ENCODE results near the gene CEP170. TPM values are rescaled to one million over a fixed set of nuclear protein-coding genes. Genes with fewer than 3 reads are reported as not detected.
"Not testable (repeated sequence)": the region's sequence is repeated elsewhere in the genome, so short reads cannot be mapped to it uniquely, and the experiment has no call there.

CEP170 gene
- total RNA-seq, 1 donor from 2014 or later, result 30.9 TPM

DNA sequence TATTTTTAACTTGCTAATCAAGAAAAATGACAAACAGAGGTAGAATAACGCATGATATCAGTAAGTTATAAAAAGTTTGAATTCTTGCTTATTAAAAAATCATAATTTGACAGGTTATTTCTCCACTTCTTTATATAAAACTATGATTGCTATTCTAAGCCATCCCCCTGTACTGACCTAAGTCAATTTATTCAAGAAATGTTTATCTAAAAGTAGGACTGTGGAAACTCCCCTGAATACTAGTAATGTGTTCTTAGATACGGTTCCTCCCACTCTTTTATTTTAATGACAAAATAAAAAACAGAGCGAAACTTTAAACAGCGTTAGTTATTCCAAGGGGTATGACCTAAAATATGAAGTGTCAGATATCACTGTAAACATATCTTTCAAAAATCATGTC lies 51.9 kb downstream of the CEP170 start:
- intact Hi-C loops (cut with DNase I), result loop anchor here (10.0 kb wide), 1 partner anchor 52 kb away; the partner anchor contains the start of genes CEP170 and SDCCAG8

DNA sequence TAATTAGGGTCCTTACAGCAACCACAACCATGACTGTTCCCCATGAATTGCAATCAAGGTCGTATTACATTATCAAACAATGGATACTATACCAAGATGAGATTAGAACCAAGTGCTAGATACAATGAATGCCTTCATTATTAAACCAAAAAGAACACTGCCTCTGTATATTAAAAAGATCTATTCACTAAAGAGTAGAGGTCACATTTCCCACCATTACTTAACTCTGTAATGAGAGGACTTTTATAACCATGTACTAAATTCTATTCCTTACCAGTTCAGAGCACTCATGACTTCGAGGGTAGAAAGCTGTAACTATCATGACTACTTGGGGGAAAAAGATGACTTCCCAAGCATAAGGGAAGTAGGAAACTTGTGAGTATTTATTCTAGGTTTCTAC lies 53.8 kb downstream of the CEP170 start:
- not testable (repeated sequence) for H3K27ac ChIP-seq; H3K4me1 ChIP-seq; H3K9me3 ChIP-seq; H3K4me3 ChIP-seq; H3K27me3 ChIP-seq; DNase-seq (ENCODE audit: low spot score in 2 of 2)
- intact Hi-C loops (cut with DNase I), result loop anchor here (10.0 kb wide), 1 partner anchor 53 kb away; the partner anchor contains the start of genes CEP170 and SDCCAG8
- H3K36me3 ChIP-seq, result peaks cover 0 to 12% of the 10 kb centered on the region in 2 donors

More for the DNA sequence above, 51.9 kb downstream of the CEP170 start:
- not testable (repeated sequence) for H3K27me3 ChIP-seq; H3K9me3 ChIP-seq; H3K36me3 ChIP-seq; H3K4me1 ChIP-seq; H3K4me3 ChIP-seq; DNase-seq (ENCODE audit: low spot score in 2 of 2)
- peak overlapping the region in 1 of 2 donors; percentile 18 for H3K27ac ChIP-seq

DNA sequence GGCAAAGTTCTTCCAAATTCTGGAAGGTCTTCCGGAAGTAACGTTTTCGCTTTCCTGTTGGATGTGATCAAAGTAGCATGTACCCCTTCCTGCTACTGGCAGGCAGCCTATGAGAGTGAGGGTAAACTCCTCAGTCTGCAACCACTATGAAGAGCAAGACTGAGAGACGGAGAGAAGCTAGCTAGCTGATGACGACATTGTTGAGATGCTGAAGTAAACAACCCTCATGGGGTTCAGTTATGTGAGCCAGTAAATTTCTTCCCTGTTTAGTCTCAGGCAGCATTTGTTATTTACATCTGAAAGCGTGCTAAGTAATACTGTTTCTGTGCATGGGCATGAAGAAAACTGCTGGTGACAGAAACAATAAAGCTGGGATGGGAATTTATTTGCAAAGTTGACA lies 57.6 kb downstream of the CEP170 start:
- H3K27me3 ChIP-seq; intact Hi-C loops (cut with DNase I); DNase-seq (ENCODE audit: low spot score in 2 of 2); H3K4me3 ChIP-seq; H3K4me1 ChIP-seq; H3K27ac ChIP-seq; H3K9me3 ChIP-seq: not testable (repeated sequence)
- peaks cover 0 to 12% of the 10 kb centered on the region in 2 donors for H3K36me3 ChIP-seq

DNA sequence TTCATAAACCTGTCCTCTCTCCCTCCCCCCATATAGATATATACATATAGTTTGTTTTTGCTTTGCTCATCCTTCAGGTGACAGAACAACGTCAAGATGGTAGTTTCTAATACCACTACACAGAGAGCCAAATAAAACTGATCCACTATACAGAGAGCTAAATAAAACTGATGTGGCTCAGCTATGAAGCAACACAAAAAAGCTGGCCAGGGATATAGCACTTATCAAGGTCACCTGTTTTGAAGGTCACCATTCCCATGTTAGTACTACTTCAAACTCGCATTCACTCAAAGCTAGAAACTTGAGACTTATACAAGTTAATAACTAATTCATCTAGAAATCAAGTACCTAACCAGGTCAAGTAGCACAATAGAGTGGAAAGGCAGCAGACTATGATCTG lies 61.8 kb downstream of the CEP170 start:
- DNase-seq (ENCODE audit: low spot score in 2 of 2); H3K27ac ChIP-seq; H3K27me3 ChIP-seq; H3K4me1 ChIP-seq; H3K9me3 ChIP-seq; H3K4me3 ChIP-seq; intact Hi-C loops (cut with DNase I): not testable (repeated sequence)
- peaks cover 0 to 12% of the 10 kb centered on the region in 2 donors for H3K36me3 ChIP-seq

DNA sequence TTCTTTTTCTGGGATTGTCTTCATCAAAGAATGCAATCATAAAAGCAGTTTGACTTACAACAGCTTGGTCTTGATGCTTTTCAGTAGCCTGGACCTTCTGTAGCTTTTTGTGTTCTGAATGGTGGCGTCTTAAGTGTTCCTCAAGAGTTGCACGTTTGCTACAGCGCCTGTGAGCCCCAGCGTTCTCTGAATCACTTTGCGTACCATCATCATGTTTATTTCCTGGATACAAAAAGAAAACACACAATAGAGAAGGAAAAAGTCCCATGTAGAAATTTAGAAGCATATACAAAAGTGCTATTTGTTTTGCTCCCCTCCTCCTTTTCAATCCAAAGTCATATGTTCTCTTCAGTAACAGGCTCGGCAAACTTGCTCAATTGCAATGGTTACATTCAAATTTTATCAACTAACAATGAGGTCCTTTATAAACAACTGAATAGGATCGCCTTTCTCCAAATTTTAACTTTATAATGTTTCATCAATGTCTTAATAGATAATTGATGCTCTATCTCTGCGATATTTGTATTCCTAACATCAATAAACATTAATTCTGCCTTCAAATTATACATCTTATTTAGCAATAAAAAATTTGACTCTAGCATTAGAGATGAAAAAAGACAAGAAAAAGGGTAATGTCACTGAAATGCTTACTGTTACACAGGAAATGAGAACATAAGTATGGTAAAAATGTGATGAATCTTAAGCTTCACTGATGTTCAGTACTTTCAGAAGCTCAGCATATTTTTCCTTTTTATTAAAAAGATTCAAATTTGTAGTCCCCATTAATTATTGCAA lies 68.7 kb downstream of the CEP170 start:
- intact Hi-C loops (cut with DNase I); H3K4me1 ChIP-seq; H3K27me3 ChIP-seq; H3K36me3 ChIP-seq; H3K4me3 ChIP-seq; DNase-seq (ENCODE audit: low spot score in 2 of 2); H3K9me3 ChIP-seq; H3K27ac ChIP-seq: not testable (repeated sequence)

DNA sequence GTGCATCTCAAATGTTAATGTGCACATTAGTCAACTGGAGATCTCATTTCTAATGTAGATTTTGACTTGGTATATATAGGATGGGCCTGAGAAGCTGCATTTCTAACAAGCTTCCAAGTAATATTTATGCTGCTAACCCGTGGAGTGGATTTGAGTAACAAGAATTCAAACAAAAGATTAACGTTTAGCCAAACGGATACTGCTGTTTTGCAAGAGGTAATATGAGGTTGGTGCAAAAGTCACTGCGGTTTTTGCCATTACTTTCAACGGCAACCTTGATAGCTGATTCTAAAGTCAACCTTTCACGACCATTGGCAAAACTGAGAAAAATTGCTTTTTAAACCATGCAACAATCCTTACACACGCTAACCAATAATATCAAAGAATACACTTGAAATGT lies 70.3 kb downstream of the CEP170 start:
- intact Hi-C loops (cut with DNase I); H3K4me1 ChIP-seq; H3K4me3 ChIP-seq; H3K27me3 ChIP-seq; H3K9me3 ChIP-seq; H3K36me3 ChIP-seq; H3K27ac ChIP-seq; DNase-seq (ENCODE audit: low spot score in 2 of 2): not testable (repeated sequence)

DNA sequence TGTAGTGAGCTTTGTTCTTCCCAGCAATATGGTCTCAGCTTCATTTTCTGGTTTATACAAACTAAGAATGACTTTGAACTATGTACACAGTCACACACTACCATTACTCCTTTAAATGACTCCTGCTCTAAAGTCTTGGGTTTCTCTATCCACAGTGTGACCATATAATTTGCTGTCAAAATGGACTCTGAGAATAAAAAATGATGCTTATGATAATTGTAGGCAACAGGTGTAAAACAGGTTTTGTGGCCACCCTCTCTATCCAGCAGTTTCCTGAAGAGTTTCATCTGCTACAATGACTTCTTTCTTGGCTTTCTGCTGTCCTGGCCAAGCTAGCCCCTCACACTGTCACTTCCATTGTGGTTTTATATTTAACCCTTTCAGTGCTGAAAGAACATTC lies 71.4 kb downstream of the CEP170 start:
- DNase-seq (ENCODE audit: low spot score in 2 of 2); H3K9me3 ChIP-seq; H3K4me1 ChIP-seq; H3K27me3 ChIP-seq; H3K4me3 ChIP-seq; H3K36me3 ChIP-seq; H3K27ac ChIP-seq; intact Hi-C loops (cut with DNase I): not testable (repeated sequence)

DNA sequence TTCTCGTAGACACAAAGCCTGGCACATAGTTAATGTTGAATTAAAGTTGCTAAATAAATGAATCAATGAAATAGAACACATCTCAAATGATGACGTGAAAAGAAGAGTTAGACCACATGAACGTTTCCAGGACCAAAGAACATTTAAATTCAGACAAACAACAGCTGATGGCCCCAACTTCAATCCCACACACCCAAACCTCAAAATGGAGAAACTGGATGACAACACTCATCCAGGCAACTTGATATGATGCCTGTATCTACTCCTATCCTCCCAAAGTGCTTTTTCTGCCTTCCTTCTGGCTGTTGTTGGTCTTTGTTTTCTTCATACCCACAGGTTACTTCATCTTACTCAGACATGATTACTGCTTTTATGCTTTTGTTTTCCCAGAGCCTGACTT lies 71.9 kb downstream of the CEP170 start:
- H3K36me3 ChIP-seq; DNase-seq (ENCODE audit: low spot score in 2 of 2); H3K9me3 ChIP-seq; H3K4me1 ChIP-seq; H3K27ac ChIP-seq; H3K4me3 ChIP-seq; H3K27me3 ChIP-seq; intact Hi-C loops (cut with DNase I): not testable (repeated sequence)

DNA sequence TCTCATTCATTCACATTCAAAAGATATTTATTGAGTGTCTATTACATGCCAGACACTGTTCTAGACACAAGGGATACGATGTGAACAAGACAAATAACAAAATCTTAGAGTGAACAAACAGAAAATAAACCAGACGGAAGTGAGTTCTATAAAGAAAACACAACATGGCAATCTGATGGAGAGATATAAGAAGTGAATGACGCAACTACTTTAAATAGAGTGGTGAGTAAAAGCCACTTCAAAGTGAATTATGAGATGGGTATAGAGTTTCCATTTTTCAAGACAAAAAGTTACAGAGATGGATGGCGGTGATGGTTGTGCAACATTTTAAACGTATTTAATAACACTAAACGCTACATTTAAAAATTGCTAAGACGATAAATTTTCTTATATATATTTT lies 75.4 kb downstream of the CEP170 start:
- Histone ChIP-seq H3K4me3 (no peak overlapping the region), H3K4me1 (no peaks in the 10 kb centered on the region), H3K9me3 (no peaks in the 10 kb centered on the region), H3K27me3 (no peaks in the 10 kb centered on the region), H3K27ac (no peak overlapping the region), H3K36me3 (no peaks in the 10 kb centered on the region)
- TF ChIP-seq, protein P1, sequence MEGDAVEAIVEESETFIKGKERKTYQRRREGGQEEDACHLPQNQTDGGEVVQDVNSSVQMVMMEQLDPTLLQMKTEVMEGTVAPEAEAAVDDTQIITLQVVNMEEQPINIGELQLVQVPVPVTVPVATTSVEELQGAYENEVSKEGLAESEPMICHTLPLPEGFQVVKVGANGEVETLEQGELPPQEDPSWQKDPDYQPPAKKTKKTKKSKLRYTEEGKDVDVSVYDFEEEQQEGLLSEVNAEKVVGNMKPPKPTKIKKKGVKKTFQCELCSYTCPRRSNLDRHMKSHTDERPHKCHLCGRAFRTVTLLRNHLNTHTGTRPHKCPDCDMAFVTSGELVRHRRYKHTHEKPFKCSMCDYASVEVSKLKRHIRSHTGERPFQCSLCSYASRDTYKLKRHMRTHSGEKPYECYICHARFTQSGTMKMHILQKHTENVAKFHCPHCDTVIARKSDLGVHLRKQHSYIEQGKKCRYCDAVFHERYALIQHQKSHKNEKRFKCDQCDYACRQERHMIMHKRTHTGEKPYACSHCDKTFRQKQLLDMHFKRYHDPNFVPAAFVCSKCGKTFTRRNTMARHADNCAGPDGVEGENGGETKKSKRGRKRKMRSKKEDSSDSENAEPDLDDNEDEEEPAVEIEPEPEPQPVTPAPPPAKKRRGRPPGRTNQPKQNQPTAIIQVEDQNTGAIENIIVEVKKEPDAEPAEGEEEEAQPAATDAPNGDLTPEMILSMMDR (IDR thresholded peaks at IDR 0.05), result no peak
- no peak for DNase-seq (ENCODE audit: low spot score in 2 of 2)
- intact Hi-C loops (cut with DNase I), result no loop called here

DNA sequence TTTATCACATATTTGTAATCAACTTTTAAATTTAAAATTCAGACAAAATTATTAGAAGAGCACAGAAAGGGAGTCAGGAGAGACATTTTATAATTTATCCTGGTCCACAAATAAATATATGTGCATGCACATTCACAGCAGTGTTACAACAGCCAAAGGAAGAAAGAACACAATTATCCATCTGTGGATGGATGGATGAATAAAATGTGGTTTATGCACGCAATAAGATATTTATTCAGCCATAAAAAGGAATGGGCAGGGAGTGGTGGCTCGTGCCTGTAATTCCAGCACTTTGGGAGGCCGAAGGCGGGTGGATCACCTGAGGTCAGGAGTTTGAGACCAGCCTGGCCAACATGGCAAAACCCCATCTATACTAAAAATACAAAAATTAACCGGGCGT lies 77.3 kb downstream of the CEP170 start:
- intact Hi-C loops (cut with DNase I); H3K27me3 ChIP-seq; H3K27ac ChIP-seq; H3K4me1 ChIP-seq; H3K4me3 ChIP-seq; H3K36me3 ChIP-seq; DNase-seq (ENCODE audit: low spot score in 2 of 2); H3K9me3 ChIP-seq: not testable (repeated sequence)

DNA sequence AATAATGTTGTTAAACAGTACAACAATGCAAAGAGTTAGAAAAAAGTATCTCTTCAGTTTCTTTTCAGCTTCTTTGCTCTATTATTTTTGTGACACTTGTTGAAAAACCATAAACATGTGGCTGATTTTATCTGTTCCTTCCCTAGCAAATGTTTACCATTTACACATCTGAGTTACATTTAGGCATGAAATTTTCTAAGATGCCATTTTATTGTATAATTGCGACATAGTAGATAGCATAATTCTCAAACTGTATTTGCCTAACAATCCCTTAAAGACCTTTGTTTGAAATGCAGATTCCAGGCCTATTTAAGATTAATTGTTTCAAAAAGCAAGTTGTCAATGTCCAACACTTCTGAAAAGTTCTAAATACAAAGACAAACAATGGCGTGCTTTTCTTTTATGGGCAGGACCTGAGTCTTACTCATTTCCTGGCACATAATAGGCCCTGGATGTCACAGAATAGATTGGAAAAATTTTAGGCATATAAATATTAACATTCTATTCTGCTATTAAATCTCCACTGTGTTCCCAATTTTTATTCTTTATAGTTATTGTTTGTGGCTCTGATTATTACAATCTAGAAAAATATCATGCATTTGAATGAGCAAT lies 81.2 kb downstream of the CEP170 start:
- H3K36me3 ChIP-seq; DNase-seq (ENCODE audit: low spot score in 2 of 2); H3K27me3 ChIP-seq; H3K27ac ChIP-seq; H3K9me3 ChIP-seq; H3K4me3 ChIP-seq; intact Hi-C loops (cut with DNase I); H3K4me1 ChIP-seq: not testable (repeated sequence)

DNA sequence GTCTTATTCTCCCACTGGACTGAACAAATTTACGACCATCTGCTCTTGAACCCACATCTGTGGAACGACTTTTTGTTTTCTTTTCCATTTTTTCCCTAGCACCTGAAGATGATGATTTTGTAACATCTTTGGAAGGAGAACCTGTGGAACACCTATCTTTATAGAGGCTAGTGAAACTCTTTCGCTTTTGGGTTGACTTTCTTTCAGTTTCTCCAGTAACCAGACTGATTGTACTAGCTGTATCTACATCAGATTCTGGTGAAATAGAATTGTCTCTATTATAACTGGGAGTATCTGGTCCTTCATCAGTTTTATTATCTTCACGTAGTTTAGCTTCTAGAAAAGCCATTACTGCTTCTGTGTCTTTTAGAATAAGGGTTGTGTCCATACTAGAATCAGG lies 90.2 kb downstream of the CEP170 start:
- H3K4me1 ChIP-seq; intact Hi-C loops (cut with DNase I); H3K4me3 ChIP-seq; H3K27me3 ChIP-seq; H3K27ac ChIP-seq; H3K9me3 ChIP-seq; H3K36me3 ChIP-seq; DNase-seq (ENCODE audit: low spot score in 2 of 2): not testable (repeated sequence)

DNA sequence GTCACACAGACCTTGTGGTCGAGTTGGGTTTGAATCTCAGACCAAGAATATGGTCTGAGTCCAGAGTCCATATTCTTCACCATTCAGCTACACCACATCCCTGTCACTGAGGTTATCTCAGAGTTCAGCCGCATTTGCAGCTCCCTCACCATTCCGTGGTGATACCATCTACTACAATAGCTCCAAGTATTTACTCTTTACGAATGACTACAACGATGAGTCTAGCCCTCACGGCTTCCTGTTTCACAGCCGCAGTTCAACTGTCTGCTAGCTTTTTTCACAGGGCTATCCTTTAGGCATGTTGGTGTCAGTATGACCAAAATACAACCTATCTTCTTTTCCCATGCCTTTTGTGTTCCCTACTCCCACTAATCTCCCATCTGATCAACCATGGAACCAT lies 104.2 kb downstream of the CEP170 start:
- intact Hi-C loops (cut with DNase I); DNase-seq (ENCODE audit: low spot score in 2 of 2); H3K4me1 ChIP-seq; H3K9me3 ChIP-seq; H3K27me3 ChIP-seq; H3K36me3 ChIP-seq; H3K4me3 ChIP-seq; H3K27ac ChIP-seq: not testable (repeated sequence)

Measured in ascending aorta (tissue), 2 donors.